HEK293 (cell line): ENCODE data around the gene EMP3.

Experiments
- BCL11A ChIP-seq: fragments of 450-650 bp; formaldehyde crosslinking; IDR thresholded peaks from 2 replicates; pipeline ENCODE4 v1.5.1; 2016; ENCODE audit warnings: low read depth, missing biosample characterization, missing genetic modification characterization
- GLIS1 ChIP-seq: fragments of 450-650 bp; formaldehyde crosslinking; IDR thresholded peaks from 2 replicates; pipeline ENCODE4 v1.5.1; 2016; ENCODE audit warnings: missing biosample characterization, missing genetic modification characterization
- GLIS2 ChIP-seq: fragments of 450-650 bp; formaldehyde crosslinking; IDR thresholded peaks from 2 replicates; pipeline ENCODE4 v1.5.1; 2016; ENCODE audit warnings: missing biosample characterization, missing genetic modification characterization
- HOXC10 ChIP-seq: sonication (generic); formaldehyde crosslinking; IDR thresholded peaks from 2 replicates; pipeline ENCODE4 v1.8.1; 2023; ENCODE audit warnings: mild to moderate bottlenecking, missing genetic modification reagents
- KLF1 ChIP-seq: fragments of 450-650 bp; formaldehyde crosslinking; IDR thresholded peaks from 2 replicates; pipeline ENCODE4 v1.5.1; 2016; ENCODE audit warnings: missing biosample characterization, missing genetic modification characterization
- RBAK ChIP-seq: fragments of 450-650 bp; formaldehyde crosslinking; IDR thresholded peaks from 2 replicates; pipeline ENCODE4 v1.5.1; 2016; ENCODE audit warnings: missing biosample characterization, missing genetic modification characterization
- SP7 ChIP-seq: fragments of 450-650 bp; formaldehyde crosslinking; IDR thresholded peaks from 2 replicates; pipeline ENCODE4 v1.5.1; 2016; ENCODE audit warnings: missing biosample characterization, missing genetic modification characterization
- TCF7L2 ChIP-seq: IDR thresholded peaks from 2 replicates; pipeline ENCODE4 v1.6.1; 2011; ENCODE audit warnings: low read depth, mild to moderate bottlenecking, inconsistent platforms, low read length, moderate library complexity, borderline replicate concordance
- YY1 ChIP-seq: fragments of 450-650 bp; formaldehyde crosslinking; IDR thresholded peaks from 2 replicates; pipeline ENCODE4 v1.5.1; 2018; ENCODE audit warnings: missing biosample characterization, missing genetic modification characterization
- ZBTB8A ChIP-seq: fragments of 450-650 bp; formaldehyde crosslinking; IDR thresholded peaks from 2 replicates; pipeline ENCODE4 v1.5.1; 2016; ENCODE audit warnings: missing biosample characterization, missing genetic modification characterization
- ZEB2 ChIP-seq: fragments of 450-650 bp; formaldehyde crosslinking; IDR thresholded peaks from 2 replicates; pipeline ENCODE4 v1.5.1; 2016; ENCODE audit warnings: missing biosample characterization, missing genetic modification characterization
- ZNF112 ChIP-seq: fragments of 450-650 bp; formaldehyde crosslinking; IDR thresholded peaks from 2 replicates; pipeline ENCODE4 v1.5.0; 2017; ENCODE audit warnings: missing biosample characterization, missing genetic modification characterization
- ZNF132 ChIP-seq: fragments of 450-650 bp; formaldehyde crosslinking; IDR thresholded peaks from 2 replicates; pipeline ENCODE4 v1.5.1; 2017; ENCODE audit warnings: missing biosample characterization, missing genetic modification characterization, borderline replicate concordance
- ZNF157 ChIP-seq: fragments of 450-650 bp; formaldehyde crosslinking; IDR thresholded peaks from 2 replicates; pipeline ENCODE4 v1.5.1; 2016; ENCODE audit warnings: missing biosample characterization, missing genetic modification characterization
- ZNF16 ChIP-seq: fragments of 450-650 bp; formaldehyde crosslinking; IDR thresholded peaks from 2 replicates; pipeline ENCODE4 v1.5.1; 2016; ENCODE audit warnings: low read depth, missing biosample characterization, missing genetic modification characterization
- ZNF169 ChIP-seq: fragments of 450-650 bp; formaldehyde crosslinking; IDR thresholded peaks from 2 replicates; pipeline ENCODE4 v1.5.1; 2016; ENCODE audit warnings: missing biosample characterization, missing genetic modification characterization
- ZNF175 ChIP-seq: fragments of 450-650 bp; formaldehyde crosslinking; IDR thresholded peaks from 2 replicates; pipeline ENCODE4 v1.5.1; 2016; ENCODE audit warnings: missing biosample characterization, missing genetic modification characterization
- ZNF391 ChIP-seq: fragments of 450-650 bp; formaldehyde crosslinking; IDR thresholded peaks from 2 replicates; pipeline ENCODE4 v1.5.1; 2016; ENCODE audit warnings: low read depth, missing biosample characterization, missing genetic modification characterization, borderline replicate concordance
- ZNF394 ChIP-seq: fragments of 450-650 bp; formaldehyde crosslinking; IDR thresholded peaks from 2 replicates; pipeline ENCODE4 v1.5.1; 2016; ENCODE audit warnings: missing biosample characterization, missing genetic modification characterization, mild to moderate bottlenecking, moderate library complexity, borderline replicate concordance
- ZNF416 ChIP-seq: fragments of 450-650 bp; formaldehyde crosslinking; IDR thresholded peaks from 2 replicates; pipeline ENCODE4 v1.5.1; 2016; ENCODE audit warnings: missing biosample characterization, missing genetic modification characterization
- ZNF423 ChIP-seq: fragments of 450-650 bp; formaldehyde crosslinking; IDR thresholded peaks from 2 replicates; pipeline ENCODE4 v1.5.1; 2016; ENCODE audit warnings: missing biosample characterization, missing genetic modification characterization
- ZNF426 ChIP-seq: fragments of 450-650 bp; formaldehyde crosslinking; IDR thresholded peaks from 2 replicates; pipeline ENCODE4 v1.5.1; 2017; ENCODE audit warnings: missing biosample characterization, missing genetic modification characterization, mild to moderate bottlenecking, inconsistent platforms, moderate library complexity
- ZNF488 ChIP-seq: fragments of 450-650 bp; formaldehyde crosslinking; IDR thresholded peaks from 2 replicates; pipeline ENCODE4 v1.5.1; 2016; ENCODE audit warnings: missing biosample characterization, missing genetic modification characterization
- ZNF600 ChIP-seq: fragments of 450-650 bp; formaldehyde crosslinking; IDR thresholded peaks from 2 replicates; pipeline ENCODE4 v1.5.1; 2016; ENCODE audit warnings: missing biosample characterization, missing genetic modification characterization
- ZNF707 ChIP-seq: fragments of 450-650 bp; formaldehyde crosslinking; IDR thresholded peaks from 2 replicates; pipeline ENCODE4 v1.5.1; 2016; ENCODE audit warnings: missing biosample characterization, missing genetic modification characterization
- ZNF785 ChIP-seq: fragments of 450-650 bp; formaldehyde crosslinking; IDR thresholded peaks from 2 replicates; pipeline ENCODE4 v1.5.1; 2016; ENCODE audit warnings: missing biosample characterization, missing genetic modification characterization
- ZSCAN23 ChIP-seq: fragments of 450-650 bp; formaldehyde crosslinking; IDR thresholded peaks from 2 replicates; pipeline ENCODE4 v1.5.1; 2016; ENCODE audit warnings: missing biosample characterization, missing genetic modification characterization
- TF ChIP-seq, protein P1 (sequence below): fragments of 450-650 bp; formaldehyde crosslinking; IDR thresholded peaks from 2 replicates; pipeline ENCODE4 v1.5.1; 2017; ENCODE audit warnings: missing biosample characterization, missing genetic modification characterization
- TF ChIP-seq, protein P2 (sequence below): fragments of 450-650 bp; formaldehyde crosslinking; IDR thresholded peaks from 2 replicates; pipeline ENCODE4 v1.5.0; 2017; ENCODE audit warnings: missing biosample characterization, missing genetic modification characterization, borderline replicate concordance
- TF ChIP-seq, protein P3 (sequence below): fragments of 450-650 bp; formaldehyde crosslinking; IDR thresholded peaks from 2 replicates; pipeline ENCODE4 v1.5.1; 2016; ENCODE audit warnings: missing biosample characterization, missing genetic modification characterization

The EMP3 gene

DNA sequence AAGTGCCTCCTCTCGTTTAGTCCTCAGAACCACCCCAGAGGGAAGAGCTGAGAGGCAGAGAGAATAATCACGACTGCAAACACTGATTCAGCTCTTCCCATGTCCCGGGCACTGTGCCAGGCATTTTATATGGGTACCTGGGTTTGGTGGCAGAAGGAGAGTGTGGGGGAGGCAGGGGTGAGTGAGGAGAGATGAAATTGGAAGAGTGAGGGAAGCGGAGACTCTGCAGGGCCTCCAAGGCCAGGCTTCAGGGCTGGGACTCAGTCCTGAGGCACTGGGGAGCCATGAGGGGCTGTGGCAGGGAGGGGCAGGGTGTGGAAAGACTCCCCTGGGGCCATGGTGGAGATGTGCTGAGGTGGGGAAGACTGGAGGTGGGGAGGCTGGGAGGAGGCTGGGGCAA, 47.6 kb downstream of the EMP3 start (continued):
- no peak for TF ChIP-seq ZNF132 (tag by site-specific recombination)
- TF ChIP-seq HOXC10: no peak
- TF ChIP-seq SP7 (tag by site-specific recombination): peak; percentile 64; the same call in 1 of the 2 replicates
- TF ChIP-seq ZNF707 (tag by site-specific recombination): no peak
- TF ChIP-seq ZSCAN23 (tag by site-specific recombination): no peak
- TF ChIP-seq ZNF169 (tag by site-specific recombination): no peak
- TF ChIP-seq, protein P1, sequence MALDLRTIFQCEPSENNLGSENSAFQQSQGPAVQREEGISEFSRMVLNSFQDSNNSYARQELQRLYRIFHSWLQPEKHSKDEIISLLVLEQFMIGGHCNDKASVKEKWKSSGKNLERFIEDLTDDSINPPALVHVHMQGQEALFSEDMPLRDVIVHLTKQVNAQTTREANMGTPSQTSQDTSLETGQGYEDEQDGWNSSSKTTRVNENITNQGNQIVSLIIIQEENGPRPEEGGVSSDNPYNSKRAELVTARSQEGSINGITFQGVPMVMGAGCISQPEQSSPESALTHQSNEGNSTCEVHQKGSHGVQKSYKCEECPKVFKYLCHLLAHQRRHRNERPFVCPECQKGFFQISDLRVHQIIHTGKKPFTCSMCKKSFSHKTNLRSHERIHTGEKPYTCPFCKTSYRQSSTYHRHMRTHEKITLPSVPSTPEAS (tag by site-specific recombination): no peak
- TF ChIP-seq ZNF426 (tag by site-specific recombination): no peak
- TF ChIP-seq ZNF416 (tag by site-specific recombination): no peak
- no peak for TF ChIP-seq RBAK (tag by site-specific recombination)
- no peak for TF ChIP-seq ZNF391 (tag by site-specific recombination)
- no peak for TF ChIP-seq ZNF488 (tag by site-specific recombination)
- TF ChIP-seq ZEB2 (tag by site-specific recombination): peak; percentile 45; the same call in 1 of the 2 replicates
- TF ChIP-seq GLIS1 (tag by site-specific recombination): peak; percentile 52; the same call in 1 of the 2 replicates
- peak; percentile 51; the same call in 1 of the 2 replicates for TF ChIP-seq ZNF600 (tag by site-specific recombination)
- TF ChIP-seq ZNF16 (tag by site-specific recombination): peak; percentile 87
- TF ChIP-seq ZNF157 (tag by site-specific recombination): no peak
- 0 out of 2 replicates have a peak, but pooled peaks have one; percentile 11 for TF ChIP-seq BCL11A (tag by site-specific recombination)
- TF ChIP-seq ZNF112: 0 out of 2 replicates have a peak, but pooled peaks have one; percentile 9
- no peak for TF ChIP-seq GLIS2 (tag by site-specific recombination)
- TF ChIP-seq KLF1 (tag by site-specific recombination): peak; percentile 99
- TF ChIP-seq, protein P2, sequence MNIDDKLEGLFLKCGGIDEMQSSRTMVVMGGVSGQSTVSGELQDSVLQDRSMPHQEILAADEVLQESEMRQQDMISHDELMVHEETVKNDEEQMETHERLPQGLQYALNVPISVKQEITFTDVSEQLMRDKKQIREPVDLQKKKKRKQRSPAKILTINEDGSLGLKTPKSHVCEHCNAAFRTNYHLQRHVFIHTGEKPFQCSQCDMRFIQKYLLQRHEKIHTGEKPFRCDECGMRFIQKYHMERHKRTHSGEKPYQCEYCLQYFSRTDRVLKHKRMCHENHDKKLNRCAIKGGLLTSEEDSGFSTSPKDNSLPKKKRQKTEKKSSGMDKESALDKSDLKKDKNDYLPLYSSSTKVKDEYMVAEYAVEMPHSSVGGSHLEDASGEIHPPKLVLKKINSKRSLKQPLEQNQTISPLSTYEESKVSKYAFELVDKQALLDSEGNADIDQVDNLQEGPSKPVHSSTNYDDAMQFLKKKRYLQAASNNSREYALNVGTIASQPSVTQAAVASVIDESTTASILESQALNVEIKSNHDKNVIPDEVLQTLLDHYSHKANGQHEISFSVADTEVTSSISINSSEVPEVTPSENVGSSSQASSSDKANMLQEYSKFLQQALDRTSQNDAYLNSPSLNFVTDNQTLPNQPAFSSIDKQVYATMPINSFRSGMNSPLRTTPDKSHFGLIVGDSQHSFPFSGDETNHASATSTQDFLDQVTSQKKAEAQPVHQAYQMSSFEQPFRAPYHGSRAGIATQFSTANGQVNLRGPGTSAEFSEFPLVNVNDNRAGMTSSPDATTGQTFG (tag by site-specific recombination): 0 out of 2 replicates have a peak, but pooled peaks have one; percentile 11
- TF ChIP-seq, protein P3, sequence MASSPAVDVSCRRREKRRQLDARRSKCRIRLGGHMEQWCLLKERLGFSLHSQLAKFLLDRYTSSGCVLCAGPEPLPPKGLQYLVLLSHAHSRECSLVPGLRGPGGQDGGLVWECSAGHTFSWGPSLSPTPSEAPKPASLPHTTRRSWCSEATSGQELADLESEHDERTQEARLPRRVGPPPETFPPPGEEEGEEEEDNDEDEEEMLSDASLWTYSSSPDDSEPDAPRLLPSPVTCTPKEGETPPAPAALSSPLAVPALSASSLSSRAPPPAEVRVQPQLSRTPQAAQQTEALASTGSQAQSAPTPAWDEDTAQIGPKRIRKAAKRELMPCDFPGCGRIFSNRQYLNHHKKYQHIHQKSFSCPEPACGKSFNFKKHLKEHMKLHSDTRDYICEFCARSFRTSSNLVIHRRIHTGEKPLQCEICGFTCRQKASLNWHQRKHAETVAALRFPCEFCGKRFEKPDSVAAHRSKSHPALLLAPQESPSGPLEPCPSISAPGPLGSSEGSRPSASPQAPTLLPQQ: 0 out of 2 replicates have a peak, but pooled peaks have one; percentile 51
- peak; percentile 28; the same call in 1 of the 2 replicates for TF ChIP-seq ZBTB8A
- TF ChIP-seq ZNF175: no peak
- 0 out of 2 replicates have a peak, but pooled peaks have one; percentile 32 for TF ChIP-seq ZNF785 (tag by site-specific recombination)
- no peak for TF ChIP-seq TCF7L2
- peak; percentile 52; the same call in 1 of the 2 replicates for TF ChIP-seq ZNF423 (tag by site-specific recombination)
- peak; percentile 34; the same call in 1 of the 2 replicates for TF ChIP-seq ZNF394
- no peak for TF ChIP-seq YY1
